Esophagus muscularis mucosa (tissue), 3 donors: ENCODE data around the gene THEM5.

Experiments used
- CTCF ChIP-seq, 3 experiments: fragments of 200-600 bp in 2 of 3; fragments of 450-650 bp in 1 of 3; sonication (generic) in 2 of 3; IDR thresholded peaks; one replicate each; pipeline ENCODE4 v1.5.1; 2017 to 2019; ENCODE audit warnings: antibody characterized with exemption in 3 of 3, mild to moderate bottlenecking in 2 of 3, moderate library complexity in 1 of 3
- POLR2AphosphoS5 ChIP-seq, 2 donors: sonication (generic); formaldehyde crosslinking; IDR thresholded peaks; one replicate each; pipeline ENCODE4 v1.6.1; 2017; ENCODE audit warnings: antibody characterized with exemption in 2 of 2

- TF ChIP-seq POLR2AphosphoS5 (IDR thresholded peaks at IDR 0.05) (no peak), CTCF (IDR thresholded peaks at IDR 0.05) (no peak)
These were observed 4.4 kb downstream of the THEM5 start for GRCh38 chr1:151849126-151849525.
